Esophagus muscularis mucosa (tissue), 3 donors: ENCODE measurements around the gene ACAT2.

ENCODE experiments used
- CTCF ChIP-seq, 3 experiments: fragments of 200-600 bp in 2 of 3; fragments of 450-650 bp in 1 of 3; sonication (generic) in 2 of 3; IDR thresholded peaks; one replicate each; pipeline ENCODE4 v1.5.1; 2017 to 2019; ENCODE audit warnings: antibody characterized with exemption in 3 of 3, mild to moderate bottlenecking in 2 of 3, moderate library complexity in 1 of 3
- POLR2AphosphoS5 ChIP-seq, 2 donors: sonication (generic); formaldehyde crosslinking; IDR thresholded peaks; one replicate each; pipeline ENCODE4 v1.6.1; 2017; ENCODE audit warnings: antibody characterized with exemption in 2 of 2

- no peak for TF ChIP-seq CTCF (IDR thresholded peaks at IDR 0.05)
- TF ChIP-seq POLR2AphosphoS5 (IDR thresholded peaks at IDR 0.05), result no peak
These were observed 51.9 kb downstream of the ACAT2 start for GRCh38 chr6:159813781-159814180.
